Left forelimb (tissue), 1 donor: ENCODE results near the gene ARHGEF37.
"Not testable (repeated sequence)": the region's sequence is repeated elsewhere in the genome, so short reads cannot be mapped to it uniquely, and the experiment has no call there.

Source experiments
- DNase-seq: peaks from one replicate; pipeline ENCODE4 v3.0.0-alpha.2; 2018; ENCODE audit warnings: low spot score

Gene ARHGEF37

GRCh38 chr5:149581192-149581861 lies at the start of gene ARHGEF37:
TSS of gene ARHGEF37 (plus strand) at chr5:149581498. CDS start at chr5:149597770, 16,272 bp downstream.
- peak; percentile 81 for DNase-seq

- DNase-seq = no peak
Observed at GRCh38 chr5:149532413-149532812, 48.9 kb upstream of the ARHGEF37 start.

GRCh38 chr5:149535787-149536186 lies 45.5 kb upstream of the ARHGEF37 start:
- DNase-seq = not testable (repeated sequence)

GRCh38 chr5:149537374-149537975 lies 43.8 kb upstream of the ARHGEF37 start:
- DNase-seq = no peak

GRCh38 chr5:149540089-149540488 lies 41.2 kb upstream of the ARHGEF37 start:
- DNase-seq = no peak

GRCh38 chr5:149541893-149542292 lies 39.4 kb upstream of the ARHGEF37 start:
- no peak for DNase-seq

GRCh38 chr5:149543361-149544027 lies 37.8 kb upstream of the ARHGEF37 start:
- DNase-seq = no peak

- no peak for DNase-seq
Observed at GRCh38 chr5:149544028-149544420, 37.3 kb upstream of the ARHGEF37 start.

GRCh38 chr5:149545327-149545726 lies 36.0 kb upstream of the ARHGEF37 start:
- no peak for DNase-seq

- DNase-seq = no peak
Observed at GRCh38 chr5:149546974-149547373, 34.3 kb upstream of the ARHGEF37 start.

- peak; percentile 68 for DNase-seq
Observed at GRCh38 chr5:149549461-149550267, 31.6 kb upstream of the ARHGEF37 start.

- no peak for DNase-seq
Observed at GRCh38 chr5:149550268-149550583, 31.1 kb upstream of the ARHGEF37 start.

GRCh38 chr5:149550594-149551226 lies 30.6 kb upstream of the ARHGEF37 start:
- DNase-seq = no peak

- peak; percentile 99 for DNase-seq
Observed at GRCh38 chr5:149551227-149552037, 29.9 kb upstream of the ARHGEF37 start, which contains the start of gene CSNK1A1. TSS of gene CSNK1A1 (minus strand) at chr5:149551439. CDS start at chr5:149550964, 475 bp downstream.

- DNase-seq = no peak
Observed at GRCh38 chr5:149552038-149552494, 29.2 kb upstream of the ARHGEF37 start.

GRCh38 chr5:149552553-149553160 lies 28.6 kb upstream of the ARHGEF37 start:
- no peak for DNase-seq

- DNase-seq = no peak
Observed at GRCh38 chr5:149559706-149560105, 21.6 kb upstream of the ARHGEF37 start.

- no peak for DNase-seq
Observed at GRCh38 chr5:149561848-149562247, 19.4 kb upstream of the ARHGEF37 start.

- DNase-seq = no peak
Observed at GRCh38 chr5:149563466-149563865, 17.8 kb upstream of the ARHGEF37 start.

GRCh38 chr5:149564542-149565140 lies 16.7 kb upstream of the ARHGEF37 start:
- not testable (repeated sequence) for DNase-seq
